HepG2 (cell line): ENCODE results near the gene EFNA2. TPM values are rescaled to one million over a fixed set of nuclear protein-coding genes. Genes with fewer than 3 reads are reported as not detected.

Experiments
- ARID3A ChIP-seq: IDR thresholded peaks from 2 replicates; pipeline ENCODE4 v1.6.1; 2012; ENCODE audit warnings: low read depth, low read length, improper control_type of control experiment
- EP300 ChIP-seq, 3 experiments: sonication (generic) in 1 of 3; formaldehyde crosslinking in 1 of 3; IDR thresholded peaks; 2 replicates each; pipeline versions ENCODE4 v1.5.1 to v1.6.1; 2011 to 2020; ENCODE audit warnings: low read depth in 2 of 3, low read length in 2 of 3, borderline replicate concordance in 1 of 3, improper control_type of control experiment in 1 of 3, mild to moderate bottlenecking in 1 of 3, missing genetic modification reagents in 1 of 3, moderate library complexity in 1 of 3
- HNF1A ChIP-seq, 2 experiments: sonication (generic) in 1 of 2; formaldehyde crosslinking in 1 of 2; IDR thresholded peaks; 2 replicates each; pipeline versions ENCODE4 v1.4.0 to v1.6.1; 2016 to 2020; ENCODE audit warnings: borderline replicate concordance in 1 of 2, low read depth in 1 of 2, mild to moderate bottlenecking in 1 of 2, missing genetic modification reagents in 1 of 2
- IKZF5 ChIP-seq: IDR thresholded peaks from 2 replicates; pipeline ENCODE4 v1.6.1; 2018; ENCODE audit warnings: missing genetic modification reagents, mild to moderate bottlenecking, missing compliant biosample characterization
- MED8 ChIP-seq: sonication (generic); formaldehyde crosslinking; IDR thresholded peaks from 2 replicates; pipeline ENCODE4 v1.8.1; 2023; ENCODE audit warnings: mild to moderate bottlenecking, missing genetic modification reagents; ENCODE audit not compliant: insufficient replicate concordance
- MNT ChIP-seq: fragments of 450-650 bp; IDR thresholded peaks from 2 replicates; pipeline ENCODE4 v1.6.1; 2016
- MYPOP ChIP-seq: sonication (generic); formaldehyde crosslinking; IDR thresholded peaks from 2 replicates; pipeline ENCODE4 v1.8.1; 2023; ENCODE audit warnings: mild to moderate bottlenecking, moderate library complexity, missing genetic modification reagents
- NR3C1 ChIP-seq: sonication (generic); formaldehyde crosslinking; IDR thresholded peaks from 2 replicates; pipeline ENCODE4 v1.4.0; 2020; ENCODE audit warnings: missing genetic modification reagents
- PRDM4 ChIP-seq: sonication (generic); formaldehyde crosslinking; IDR thresholded peaks from 2 replicates; pipeline ENCODE4 v1.9.0; 2021; ENCODE audit warnings: missing genetic modification reagents, borderline replicate concordance
- TGIF2 ChIP-seq: IDR thresholded peaks from 2 replicates; pipeline ENCODE4 v1.6.1; 2016; ENCODE audit warnings: control low read depth, missing compliant biosample characterization
- ZNF691 ChIP-seq: sonication (generic); formaldehyde crosslinking; IDR thresholded peaks from 2 replicates; pipeline ENCODE4 v1.4.0; 2020; ENCODE audit warnings: missing genetic modification reagents, low read depth, mild to moderate bottlenecking, borderline replicate concordance
- ZSCAN25 ChIP-seq: sonication (generic); formaldehyde crosslinking; IDR thresholded peaks from 2 replicates; pipeline ENCODE4 v1.8.0; 2022; ENCODE audit warnings: mild to moderate bottlenecking, missing genetic modification reagents
- polyA plus RNA-seq, 8 experiments: library from polyadenylated mRNA; depleted of rRNA in 3 of 8; stranded (reverse) in 7 of 8; unstranded in 1 of 8; fragments of >200 nt; fragmentation: Illumina TruSeq in 4 of 8; extraction: Trizol in 4 of 8; gene quantifications; 2 replicates each; pipeline versions ENCODE4 v1.2.1 to v1.2.3, GENCODE V29; 2011 to 2016; ENCODE audit warnings: low read depth in 4 of 8, missing spikeins in 1 of 8, mixed read lengths in 1 of 8; ENCODE audit not compliant: insufficient read depth in 1 of 8
- total RNA-seq, 5 experiments: library from RNA; depleted of rRNA; stranded (reverse); fragments of >200 nt; fragmentation: Illumina TruSeq; extraction: Trizol; gene quantifications; 2 replicates each; pipeline ENCODE4 v1.2.3, GENCODE V29; 2016; ENCODE audit warnings: low read depth in 1 of 5

Gene EFNA2
- total and polyA plus RNA-seq, 2 of the 13 experiments (the other 11 are each of a cell fraction or from before 2014, with no cell fraction given), result 6.0 to 9.9 TPM

GRCh38 chr19:1252821-1253513 is 32.7 kb upstream of the EFNA2 start (continued):
- 0 out of 2 replicates have a peak, but pooled peaks have one; percentile 4 for TF ChIP-seq HNF1A (IDR thresholded peaks at IDR 0.05; ENCODE audit: low read depth)
- TF ChIP-seq HNF1A (CRISPR knock-in tag; IDR thresholded peaks at IDR 0.05; ENCODE audit: borderline replicate concordance), result no peak
- TF ChIP-seq NR3C1 (CRISPR knock-in tag), result no peak
- no peak; the same call in 1 of the 2 replicates for TF ChIP-seq MYPOP (CRISPR knock-in tag)
- peak; percentile 51; the same call in 1 of the 2 replicates for TF ChIP-seq ZSCAN25 (CRISPR knock-in tag)
- no peak for TF ChIP-seq MNT
- no peak for TF ChIP-seq MED8 (CRISPR knock-in tag)
- TF ChIP-seq TGIF2 (CRISPR knock-in tag), result no peak; the same call in 1 of the 2 replicates
- TF ChIP-seq EP300 (IDR thresholded peaks at IDR 0.05; ENCODE audit: low read depth in 2 of 2, low read length in 2 of 2), result no peak
- no peak for TF ChIP-seq EP300 (CRISPR knock-in tag; IDR thresholded peaks at IDR 0.05; ENCODE audit: borderline replicate concordance)
- no peak; the same call in 1 of the 2 replicates for TF ChIP-seq ZNF691 (CRISPR knock-in tag)
- TF ChIP-seq PRDM4 (CRISPR knock-in tag), result no peak
- 0 out of 2 replicates have a peak, but pooled peaks have one; percentile 6 for TF ChIP-seq IKZF5
- no peak for TF ChIP-seq ARID3A
